ENCODE measurements around the gene SH2D1B.

Gene SH2D1B

DNA sequence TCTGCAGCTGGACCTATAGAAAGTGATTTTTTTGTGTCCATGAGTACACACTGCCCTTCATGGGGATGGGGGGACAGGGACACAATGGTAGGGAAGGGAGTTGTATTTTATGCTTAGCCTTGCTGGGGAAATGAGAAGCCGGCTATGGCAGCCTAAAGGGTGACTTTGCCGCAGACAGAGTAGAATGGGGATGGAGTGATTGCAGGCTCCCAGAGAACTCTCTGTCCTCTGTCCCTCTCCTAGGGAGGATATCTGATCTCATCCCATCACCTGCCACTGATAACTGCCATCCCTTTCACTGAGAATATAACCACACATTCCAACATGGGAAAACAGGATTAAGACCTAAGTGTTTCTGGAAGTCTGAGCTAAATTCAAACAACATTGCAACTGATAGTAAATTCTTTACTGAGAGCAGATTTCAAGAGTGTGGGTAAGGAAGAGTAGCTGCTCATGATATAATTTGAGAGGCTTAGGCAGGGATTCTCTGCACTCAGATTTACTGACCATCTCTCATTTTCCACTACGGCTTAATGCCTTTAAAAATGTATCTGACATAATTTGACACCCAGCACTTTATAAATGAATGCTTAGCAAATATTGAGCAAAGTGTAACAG is 13.9 kb downstream of the SH2D1B start:
- DNase-seq = no peak

- DNase-seq = no peak
Measured at GRCh38 chr1:162397039-162397448, 14.9 kb downstream of the SH2D1B start.

- no peak for DNase-seq
Measured at GRCh38 chr1:162396201-162396906, 15.6 kb downstream of the SH2D1B start.

DNA sequence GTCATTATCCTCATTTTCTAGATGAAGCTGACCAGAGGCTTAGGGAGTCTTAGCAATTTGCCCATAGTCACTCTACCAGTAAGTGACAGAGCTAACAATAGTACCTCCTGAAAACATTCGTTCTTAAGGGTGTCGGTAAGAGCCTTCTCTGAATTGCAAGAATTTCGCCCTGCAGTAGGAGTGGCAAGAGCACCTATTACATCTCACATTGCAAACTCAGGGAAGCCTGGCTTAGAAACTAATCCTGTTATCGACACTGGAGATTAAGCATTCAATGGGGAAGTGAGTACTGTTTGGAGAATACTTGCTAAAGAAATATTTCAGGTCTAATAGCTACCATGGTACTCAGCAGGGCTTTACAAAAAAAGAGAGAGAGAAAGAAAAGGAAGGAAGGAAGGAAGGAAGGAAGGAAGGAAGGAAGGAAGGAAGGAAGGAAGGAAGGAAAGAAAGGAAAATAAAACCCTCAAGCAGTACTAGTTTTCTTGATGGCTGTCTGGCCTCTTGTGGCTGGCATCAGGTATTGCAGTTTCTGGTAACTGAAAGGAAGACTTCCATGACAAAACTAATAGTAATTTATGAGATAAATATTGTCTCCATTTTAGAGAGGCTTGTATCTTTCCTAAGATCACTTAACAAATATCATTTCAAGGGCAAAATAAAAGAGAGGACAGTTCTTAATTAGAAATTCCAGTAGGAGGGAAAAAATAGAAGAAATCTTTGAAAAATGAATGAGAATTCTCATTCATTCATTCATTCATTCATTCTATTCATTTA is 20.0 kb downstream of the SH2D1B start:
- no peak for DNase-seq

DNA sequence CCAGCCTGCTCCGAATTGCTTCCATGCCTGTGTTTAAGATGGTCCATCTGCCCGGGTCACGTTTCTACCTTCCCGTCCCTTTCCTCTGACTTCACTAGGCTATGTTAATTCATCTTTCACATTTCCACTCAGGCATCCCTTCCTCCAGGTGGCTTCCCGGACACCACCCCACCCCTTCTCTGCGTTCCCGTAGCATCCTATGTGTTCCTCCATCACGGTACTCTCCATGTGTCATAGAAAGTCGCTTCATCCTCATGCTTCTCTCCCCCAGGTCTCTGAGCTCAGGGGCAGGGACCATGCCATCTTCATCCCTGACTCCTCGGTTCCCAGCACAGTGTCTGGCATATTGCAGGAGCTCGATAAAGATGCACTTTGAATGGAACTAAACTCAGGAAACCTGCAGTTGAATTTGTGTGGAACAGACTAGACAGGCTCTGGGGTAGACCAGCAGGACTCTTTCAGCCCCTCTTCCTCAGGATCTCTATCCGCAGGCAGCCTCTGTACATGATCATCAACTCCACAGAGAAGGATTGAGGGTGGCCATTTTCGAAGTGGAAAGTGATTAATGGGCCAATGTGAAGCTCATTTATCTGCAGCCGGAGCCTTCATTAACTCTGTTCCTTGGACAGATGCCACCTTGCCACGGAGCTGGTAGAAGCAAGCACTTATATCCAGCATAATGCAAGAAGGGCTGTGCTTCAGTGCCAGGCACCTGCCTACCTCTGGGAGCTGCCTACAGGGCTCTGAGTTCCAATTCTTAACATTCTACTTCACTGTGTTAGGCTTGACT is 21.3 kb downstream of the SH2D1B start:
- no peak for DNase-seq

GRCh38 chr1:162389971-162390370 is 22.0 kb downstream of the SH2D1B start:
- no peak for DNase-seq

- no peak for DNase-seq
Measured at GRCh38 chr1:162389021-162389818, 22.7 kb downstream of the SH2D1B start.

GRCh38 chr1:162388615-162389014 is 23.3 kb downstream of the SH2D1B start:
- DNase-seq = no peak

GRCh38 chr1:162388083-162388594 is 23.8 kb downstream of the SH2D1B start:
- no peak for DNase-seq

DNA sequence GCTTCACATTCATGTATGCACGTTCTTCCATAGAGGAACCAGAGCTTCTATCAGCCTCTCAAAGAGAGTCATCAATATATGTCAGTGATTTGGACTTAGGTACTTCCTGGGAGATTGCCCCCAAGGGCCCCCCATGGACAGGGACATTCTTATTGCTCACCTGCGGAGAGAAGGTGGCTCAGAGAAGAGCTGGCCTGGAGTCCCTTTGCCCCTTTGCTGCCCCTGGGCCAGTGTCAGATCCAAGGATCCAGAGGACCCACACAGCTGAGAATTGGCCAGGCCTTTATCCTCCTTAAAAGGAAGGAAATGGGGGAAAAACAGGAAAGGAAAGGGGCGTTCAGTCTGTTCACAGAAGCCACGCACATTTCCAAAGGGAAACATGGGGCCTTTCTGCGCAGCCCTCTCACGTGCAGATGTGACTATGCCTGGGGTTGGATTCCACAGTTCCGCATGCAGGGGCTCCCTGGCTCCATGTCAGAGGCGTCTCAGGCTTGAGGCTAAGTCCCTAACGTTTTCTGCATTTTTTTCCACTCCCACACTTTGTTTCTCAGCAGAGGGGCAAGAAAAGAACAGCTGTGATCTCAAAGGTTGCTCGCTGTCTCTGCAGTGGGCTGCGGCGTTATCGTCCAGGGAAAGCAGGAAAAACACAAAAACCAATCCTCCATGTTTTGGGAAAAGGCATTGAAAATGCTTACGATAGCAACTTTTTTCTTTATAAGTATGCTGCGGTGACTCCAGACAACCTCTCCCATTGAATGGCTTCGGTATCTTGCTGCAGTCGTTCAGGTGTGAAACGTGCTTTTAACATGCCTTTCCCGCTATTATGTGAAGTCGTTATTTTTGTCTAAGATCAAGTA is 24.5 kb downstream of the SH2D1B start:
- DNase-seq = no peak

GRCh38 chr1:162386292-162387225 is 25.4 kb downstream of the SH2D1B start:
- no peak for DNase-seq

DNA sequence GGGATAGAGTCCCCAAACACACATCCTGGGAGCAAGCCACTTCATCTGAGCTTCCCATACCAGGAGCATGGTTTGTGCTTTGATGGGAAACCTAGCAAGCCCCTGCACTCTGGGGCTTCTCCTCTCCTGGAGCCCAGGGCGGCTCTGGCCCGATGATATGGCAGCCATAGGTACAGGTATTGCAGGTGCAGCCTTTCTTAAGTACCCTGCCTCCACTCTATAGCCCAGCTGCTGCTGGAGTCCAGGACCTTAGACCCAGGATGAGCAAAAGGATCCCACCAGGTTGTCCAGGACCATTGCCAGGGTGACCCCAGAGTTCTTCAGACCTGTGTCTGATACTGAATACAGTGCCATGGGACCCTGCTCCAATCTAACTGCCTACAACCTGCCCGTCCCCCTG is 26.2 kb downstream of the SH2D1B start:
- no peak for DNase-seq

- no peak for DNase-seq
Measured at GRCh38 chr1:162385280-162385623, 26.7 kb downstream of the SH2D1B start.

- DNase-seq = no peak
Measured at GRCh38 chr1:162384601-162385279, 27.2 kb downstream of the SH2D1B start.

- no peak for DNase-seq
Measured at GRCh38 chr1:162384116-162384515, 27.8 kb downstream of the SH2D1B start.

GRCh38 chr1:162383516-162383915 is 28.4 kb downstream of the SH2D1B start:
- DNase-seq = no peak

DNA sequence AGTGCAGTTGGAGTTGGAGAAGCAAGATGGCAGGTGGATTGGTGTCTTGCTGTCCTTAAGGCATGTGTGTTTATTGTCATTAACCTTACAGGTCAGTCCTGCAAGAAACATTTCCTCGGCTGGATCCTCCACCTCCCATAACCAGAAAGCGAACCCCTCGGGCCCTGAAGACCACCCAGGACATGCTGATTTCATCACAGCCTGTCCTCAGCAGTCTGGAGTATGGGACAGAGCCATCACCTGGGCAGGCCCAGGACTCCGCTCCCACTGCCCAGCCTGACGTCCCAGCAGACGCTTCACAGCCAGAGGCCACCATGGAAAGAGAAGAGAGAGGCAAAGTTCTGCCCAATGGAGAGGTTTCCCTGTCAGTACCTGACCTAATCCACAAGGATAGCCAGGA is 28.8 kb downstream of the SH2D1B start:
- DNase-seq = no peak

DNA sequence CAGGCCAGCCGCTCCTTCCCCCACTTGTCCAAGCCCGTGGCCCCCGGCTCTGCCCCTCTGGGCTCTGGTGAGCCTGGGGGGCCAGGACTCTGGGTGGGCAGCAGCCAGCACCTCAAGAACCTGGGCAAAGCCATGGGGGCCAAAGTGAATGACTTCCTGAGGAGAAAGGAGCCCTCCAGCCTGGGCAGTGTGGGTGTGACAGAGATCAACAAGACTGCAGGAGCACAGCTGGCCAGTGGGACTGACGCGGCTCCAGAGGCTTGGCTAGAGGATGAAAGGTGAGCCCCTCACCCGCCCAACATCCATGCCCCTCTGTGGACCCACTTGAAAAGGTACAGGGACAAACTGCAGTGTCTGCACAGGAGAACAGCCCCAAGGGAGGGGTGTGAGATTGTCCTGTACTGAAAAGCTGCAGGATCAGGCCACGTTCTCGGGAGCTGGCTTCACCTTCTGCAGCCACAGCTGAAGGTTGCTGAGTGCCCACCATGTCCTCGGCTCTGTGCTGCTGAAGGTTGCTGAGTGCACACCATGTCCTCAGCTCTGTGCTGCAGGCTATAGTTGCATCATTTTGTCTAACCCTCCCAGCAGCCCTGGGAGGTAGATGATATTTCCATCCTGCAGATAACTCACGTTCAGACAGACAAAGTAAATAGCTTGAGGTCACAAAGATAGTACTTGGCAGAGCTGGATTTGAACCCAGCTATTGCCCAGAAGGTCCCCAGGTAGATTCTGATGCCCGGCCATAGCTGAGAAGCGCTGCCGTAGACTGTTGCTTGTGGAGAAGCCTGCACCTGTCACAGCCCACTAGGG is 29.8 kb downstream of the SH2D1B start:
- no peak for DNase-seq

DNA sequence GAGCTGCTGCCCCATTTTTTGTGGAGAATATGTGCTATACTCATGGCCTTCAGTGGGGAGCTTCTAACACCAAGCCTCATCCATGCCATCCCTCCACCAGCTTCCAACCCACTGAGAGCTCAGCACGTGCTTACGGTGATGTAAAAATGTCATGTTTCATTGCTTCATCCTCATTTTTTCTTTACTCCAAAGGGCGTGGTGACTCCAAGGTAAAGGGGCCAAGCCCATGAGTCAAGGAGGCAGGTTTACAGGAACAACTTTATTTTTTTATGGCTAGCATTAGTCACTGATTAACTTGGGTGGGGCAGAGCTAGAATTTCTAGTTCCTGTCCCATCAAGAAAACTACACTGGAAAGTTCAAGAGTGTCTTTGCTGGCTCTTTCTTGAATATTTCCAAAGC is 30.6 kb downstream of the SH2D1B start, which contains the start of gene C1orf226:
TSS of gene C1orf226 (plus strand) at position 346 of the 400 bp plus-strand sequence. CDS start 174 bp downstream, outside the sequence.
- no peak for DNase-seq
